Lower lobe of right lung (tissue), 2 donors: ENCODE results near the gene DAGLB. TPM values are rescaled to one million over a fixed set of nuclear protein-coding genes. Genes with fewer than 3 reads are reported as not detected.
A peak's percentile ranks its signal among the peaks of the same experiment; 100 is the strongest.
"Not testable (repeated sequence)": the region's sequence is repeated elsewhere in the genome, so short reads cannot be mapped to it uniquely, and the experiment has no call there.

Experiments used
- ATAC-seq, 2 donors: fragments of 200-7000 bp; cut with Tn5 transposase; one replicate each; pipeline ENCODE4 v1.9.1; 2020 to 2022; ENCODE audit warnings: mild to moderate bottlenecking in 2 of 2, moderate library complexity in 2 of 2
- DNase-seq: peaks from one replicate; pipeline ENCODE4 v3.0.0-alpha.2; 2020
- H3K27ac ChIP-seq: fragments of 200-600 bp; one replicate; pipeline ENCODE4 v1.8.0; 2022
- H3K27me3 ChIP-seq: fragments of 200-600 bp; one replicate; pipeline ENCODE4 v1.8.0; 2022; ENCODE audit warnings: low read depth
- H3K36me3 ChIP-seq: fragments of 200-600 bp; one replicate; pipeline ENCODE4 v1.8.0; 2022; ENCODE audit warnings: mild to moderate bottlenecking
- H3K4me1 ChIP-seq: fragments of 200-600 bp; one replicate; pipeline ENCODE4 v1.8.0; 2022
- H3K4me3 ChIP-seq: fragments of 200-600 bp; one replicate; pipeline ENCODE4 v1.8.0; 2022; ENCODE audit warnings: mild to moderate bottlenecking
- H3K9me3 ChIP-seq: fragments of 200-600 bp; one replicate; pipeline ENCODE4 v1.8.0; 2022
- CTCF ChIP-seq: fragments of 200-600 bp; IDR thresholded peaks from one replicate; pipeline ENCODE4 v1.8.0; 2022; ENCODE audit warnings: antibody characterized with exemption, mild to moderate bottlenecking
- intact Hi-C: fragments of 100-400 bp; cut with DNase I; formaldehyde crosslinking; loops from one replicate; pipeline ENCODE4 v1.11.0; 2022
- total RNA-seq: library from RNA; stranded (reverse); fragmentation: NEBNext Ultra II Directional; extraction: Animal tissue kit (Norgen Biotek cat#: 25700); gene quantifications from one replicate; pipeline ENCODE4 v1.2.1, GENCODE V29; 2021
- donor health status: DM: no; HTN: yes; CAD: no; lungs with severe emphysema.

DAGLB gene
- total RNA-seq, 1 donor from 2014 or later, result 40.6 TPM

- Histone ChIP-seq H3K4me3 (no peak overlapping the region), H3K27me3 (no peaks in the 10 kb centered on the region), H3K27ac (no peak overlapping the region), H3K9me3 (no peaks in the 10 kb centered on the region), H3K4me1 (peaks cover 43% of the 10 kb centered on the region), H3K36me3 (peaks cover 24% of the 10 kb centered on the region)
- intact Hi-C loops, result no loop called here
- no peak for DNase-seq
- no peak for ATAC-seq
- TF ChIP-seq CTCF, result no peak
Measured at GRCh38 chr7:6477318-6477660, 29.5 kb upstream of the DAGLB start.

DNA sequence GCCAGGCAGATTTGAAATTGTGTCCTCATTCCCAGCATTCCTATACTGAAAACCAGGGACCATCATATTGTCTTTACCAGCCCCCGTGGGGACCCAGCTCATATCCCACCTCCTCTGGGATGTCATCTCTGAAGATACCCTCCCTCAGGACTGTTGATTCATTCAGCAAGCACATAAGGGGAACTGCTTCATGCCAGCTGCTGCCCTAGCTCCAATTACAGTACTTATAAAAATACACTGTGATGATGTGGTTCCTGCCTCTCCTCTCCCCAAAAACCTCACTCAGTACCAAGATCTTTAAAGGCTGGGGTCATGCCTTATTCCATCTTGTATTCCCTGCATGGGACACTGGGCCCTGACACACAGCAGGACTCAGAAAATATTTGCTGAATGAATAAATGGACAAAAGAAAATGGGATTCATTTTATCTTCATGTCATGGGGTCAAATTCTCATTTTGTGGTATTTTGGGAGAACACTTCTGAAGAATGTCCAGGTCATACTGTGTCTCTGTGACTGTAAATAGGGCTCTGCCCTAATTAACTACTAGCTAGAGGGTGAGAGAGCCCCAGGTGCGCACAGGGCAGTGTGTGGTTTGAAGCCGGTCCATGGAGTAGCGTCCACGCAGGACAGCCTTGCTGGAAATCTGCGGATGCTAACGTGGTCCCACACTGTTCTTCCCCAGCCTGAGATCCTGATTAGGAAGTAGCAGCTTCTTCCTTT lies 29.0 kb upstream of the DAGLB start:
- Histone ChIP-seq H3K36me3 (peaks cover 25% of the 10 kb centered on the region), H3K27ac (no peak overlapping the region), H3K9me3 (no peaks in the 10 kb centered on the region), H3K4me1 (peaks cover 37% of the 10 kb centered on the region), H3K27me3 (no peaks in the 10 kb centered on the region), H3K4me3 (no peak overlapping the region)
- no peak for DNase-seq
- intact Hi-C loops, result no loop called here
- no peak for TF ChIP-seq CTCF
- ATAC-seq, result peak in 1 of 2 donors; percentile 24

DNA sequence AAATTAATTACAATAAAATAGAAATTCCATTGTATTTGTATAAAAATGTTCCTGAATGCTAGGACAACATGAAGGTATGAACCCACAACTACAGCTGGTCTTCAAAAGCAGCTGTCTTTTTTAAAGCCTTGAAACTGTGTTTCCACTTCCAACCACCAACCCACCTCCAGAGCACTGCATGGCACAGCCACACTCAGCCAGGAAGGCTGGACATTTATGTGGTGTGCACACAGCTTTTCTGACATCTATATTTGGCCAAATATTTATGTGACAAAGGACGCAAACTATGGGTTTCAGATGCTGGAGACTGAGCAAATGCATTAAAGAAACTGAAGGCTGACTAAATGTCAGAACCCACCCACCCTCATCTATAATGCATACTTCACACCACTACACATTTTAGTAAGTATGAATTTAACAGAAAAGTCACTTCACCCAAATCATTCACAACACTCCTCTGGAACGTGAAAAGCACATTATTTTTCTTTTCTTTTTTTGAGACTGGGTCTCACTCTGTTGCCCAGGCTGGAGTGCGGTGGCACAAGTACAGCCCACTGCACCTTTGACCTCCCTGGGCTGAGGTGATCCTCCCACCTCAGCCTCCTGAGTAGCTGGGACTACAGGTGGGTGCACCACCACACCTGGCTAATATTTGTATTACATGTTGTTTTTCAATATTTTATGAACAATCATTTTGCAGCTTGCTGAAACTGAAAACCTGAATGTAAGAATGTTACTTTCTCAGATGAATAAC lies 27.9 kb upstream of the DAGLB start:
- TF ChIP-seq CTCF, result no peak
- Histone ChIP-seq H3K4me1 (peaks cover 27% of the 10 kb centered on the region), H3K36me3 (peaks cover 33% of the 10 kb centered on the region), H3K9me3 (no peaks in the 10 kb centered on the region), H3K27ac (no peak overlapping the region), H3K4me3 (no peak overlapping the region), H3K27me3 (no peaks in the 10 kb centered on the region)
- intact Hi-C loops, result no loop called here
- DNase-seq, result no peak
- no peak for ATAC-seq

- ATAC-seq (peak; percentile 53 to 80), DNase-seq (no peak)
- no peaks in the 10 kb centered on the region for H3K27me3 ChIP-seq
- no peaks in the 10 kb centered on the region for H3K9me3 ChIP-seq
- H3K27ac ChIP-seq, result peak overlapping the region; percentile 20
- intact Hi-C loops, result no loop called here
- H3K4me1 ChIP-seq, result no peaks in the 10 kb centered on the region
- peaks cover 98% of the 10 kb centered on the region for H3K36me3 ChIP-seq
- no peak overlapping the region for H3K4me3 ChIP-seq
- no peak for TF ChIP-seq CTCF
Measured at GRCh38 chr7:6465862-6466261, 18.1 kb upstream of the DAGLB start.

GRCh38 chr7:6463609-6464008 lies 15.9 kb upstream of the DAGLB start:
- H3K9me3 ChIP-seq, H3K4me1 ChIP-seq, H3K27me3 ChIP-seq, H3K4me3 ChIP-seq, DNase-seq, intact Hi-C loops, ATAC-seq, H3K27ac ChIP-seq: not testable (repeated sequence)
- H3K36me3 ChIP-seq, result peaks cover 84% of the 10 kb centered on the region

DNA sequence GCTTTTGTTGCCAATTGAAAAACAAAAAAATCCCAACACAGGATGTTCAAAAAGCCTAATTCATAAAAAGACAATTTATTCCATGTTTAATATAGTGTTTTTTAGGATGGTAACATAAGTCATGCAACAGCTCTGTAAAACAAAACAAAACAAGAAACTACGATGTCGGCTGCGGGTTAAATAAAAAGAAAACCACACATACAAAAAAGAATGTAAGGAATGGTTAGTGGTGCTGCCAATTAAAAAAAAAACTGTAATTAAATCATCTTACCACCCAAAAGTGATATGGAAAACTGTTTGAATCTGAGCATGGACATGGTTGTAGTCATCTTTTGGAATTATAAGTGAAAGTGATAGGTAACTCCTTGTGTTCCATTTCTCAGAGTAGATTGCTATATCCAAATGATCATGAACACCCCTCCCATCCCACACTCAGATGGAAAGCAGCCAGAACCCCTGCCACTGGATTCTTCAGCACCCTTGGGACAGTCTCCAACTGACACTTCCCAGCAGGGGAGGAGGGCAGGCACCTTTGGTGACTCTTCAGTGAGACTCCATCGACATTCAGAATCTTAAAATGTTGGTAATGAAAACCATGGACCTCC lies 14.3 kb upstream of the DAGLB start:
- DNase-seq (no peak), ATAC-seq (no peak)
- no peaks in the 10 kb centered on the region for H3K9me3 ChIP-seq
- no peak overlapping the region for H3K4me3 ChIP-seq
- H3K27me3 ChIP-seq, result no peaks in the 10 kb centered on the region
- intact Hi-C loops, result no loop called here
- TF ChIP-seq CTCF, result no peak
- H3K27ac ChIP-seq, result no peak overlapping the region
- no peaks in the 10 kb centered on the region for H3K4me1 ChIP-seq
- peaks cover 69% of the 10 kb centered on the region for H3K36me3 ChIP-seq
